Lower leg skin (tissue), 4 donors: ENCODE results near the gene NR2F1. TPM values are rescaled to one million over a fixed set of nuclear protein-coding genes. Genes with fewer than 3 reads are reported as not detected.

Experiments
- DNase-seq, 2 donors: peaks; one replicate each; pipeline ENCODE4 v3.0.0-alpha.2; 2019; ENCODE audit warnings: low spot score in 2 of 2
- H3K4me3 ChIP-seq: fragments of 200-600 bp; sonication (generic); 2 replicates; pipeline ENCODE4 v1.5.1; 2017; ENCODE audit warnings: mild to moderate bottlenecking, low read depth; ENCODE audit not compliant: poor library complexity, severe bottlenecking
- CTCF ChIP-seq, 3 donors: fragments of 450-650 bp; IDR thresholded peaks; one replicate each; pipeline ENCODE4 v1.5.1; 2016; ENCODE audit warnings: antibody characterized with exemption in 3 of 3, mild to moderate bottlenecking in 3 of 3, moderate library complexity in 2 of 3
- POLR2A ChIP-seq, 2 donors: fragments of 450-650 bp; IDR thresholded peaks; one replicate each; pipeline ENCODE4 v1.6.1; 2016 to 2017; ENCODE audit warnings: antibody characterized with exemption in 2 of 2, mild to moderate bottlenecking in 1 of 2, moderate library complexity in 1 of 2
- WGBS, 2 donors: methylation state at CpG; one replicate each; pipeline ENCODE4 v1.1.5; 2018; 5-methylcytosine and 5-hydroxymethylcytosine counted together
- intact Hi-C: fragments of 100-400 bp; cut with DNase I; formaldehyde crosslinking; loops from one replicate; pipeline ENCODE4 v1.15.0; 2023; ENCODE audit warnings: low total_unique reads
- total RNA-seq, 4 donors: library from RNA; depleted of rRNA; stranded (reverse); fragments of >200 nt; gene quantifications; one replicate each; pipeline ENCODE4 v1.1.0, GENCODE V29; 2016

The NR2F1 gene
- total RNA-seq, 4 donors from 2014 or later, result 0.72 to 5.9 (median 2.7) TPM

GRCh38 chr5:93606382-93606752 is 23.3 kb downstream of the NR2F1 start:
- intact Hi-C loops, result no loop called here
- no peak for TF ChIP-seq CTCF (IDR thresholded peaks at IDR 0.05)
- no peak for TF ChIP-seq POLR2A (IDR thresholded peaks at IDR 0.05)
- DNase-seq, result no peak
- H3K4me3 ChIP-seq, result no peak overlapping the region

DNA sequence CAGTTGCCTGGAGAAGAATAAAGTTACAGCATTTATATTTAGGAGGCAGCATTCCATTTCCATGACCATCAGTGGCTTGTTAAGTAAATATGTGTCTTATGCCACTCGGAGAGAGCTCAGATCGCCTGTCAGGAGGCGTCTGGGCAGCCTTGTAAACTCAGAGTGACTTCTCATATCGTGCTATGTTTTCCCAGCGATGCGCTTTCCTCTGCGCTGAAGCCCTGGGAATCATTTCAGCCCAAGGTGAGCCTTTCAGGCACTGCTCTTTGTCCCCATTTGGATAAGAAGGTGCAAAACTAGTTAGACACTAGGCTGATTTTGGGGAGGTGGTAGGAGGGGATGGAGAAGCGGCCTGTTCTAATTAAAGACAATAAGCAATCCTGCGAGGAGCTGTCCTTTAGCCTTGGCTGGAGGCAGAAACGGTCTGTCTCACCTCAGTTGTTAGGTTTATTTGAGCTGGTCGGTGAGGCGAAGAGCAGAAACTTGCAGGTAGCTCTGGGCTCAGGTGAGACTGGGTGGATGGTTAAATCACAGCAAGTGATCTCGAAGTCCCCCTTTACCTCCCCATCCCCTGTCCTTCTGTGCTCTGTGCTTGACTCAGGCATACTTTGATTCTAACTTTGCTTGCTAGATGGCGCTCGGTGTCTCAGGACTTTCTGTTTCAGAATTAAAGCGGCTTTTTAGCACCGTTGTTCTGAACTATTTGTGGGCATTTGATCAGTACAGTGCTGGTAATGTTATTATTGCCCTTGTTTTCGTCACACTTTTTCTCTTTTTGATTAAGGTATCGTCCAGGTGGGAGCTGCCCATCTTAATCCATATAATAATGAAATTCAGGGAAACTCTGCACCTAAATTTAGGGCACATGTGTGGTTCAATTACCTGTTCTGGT is 24.6 kb downstream of the NR2F1 start:
- no peak for DNase-seq
- H3K4me3 ChIP-seq, result no peak overlapping the region
- WGBS, 2 donors, result 9 to 10% methylated on average over 19 of the region's 19 CpGs
- TF ChIP-seq POLR2A (IDR thresholded peaks at IDR 0.05) (no peak), CTCF (IDR thresholded peaks at IDR 0.05) (no peak)
- intact Hi-C loops, result no loop called here

GRCh38 chr5:93608855-93609254 is 25.8 kb downstream of the NR2F1 start:
- intact Hi-C loops, result no loop called here
- H3K4me3 ChIP-seq, result no peak overlapping the region

GRCh38 chr5:93609762-93610161 is 26.7 kb downstream of the NR2F1 start:
- intact Hi-C loops, result no loop called here
- H3K4me3 ChIP-seq, result no peak overlapping the region
- WGBS, 2 donors, result 11 to 16% methylated on average over 7 of the region's 7 CpGs
- DNase-seq, result no peak
- TF ChIP-seq CTCF (IDR thresholded peaks at IDR 0.05) (no peak), POLR2A (IDR thresholded peaks at IDR 0.05) (no peak)

More at GRCh38 chr5:93608855-93609254, 25.8 kb downstream of the NR2F1 start:
- no peak for DNase-seq
- WGBS, 2 donors, result 17 to 23% methylated on average over 4 of the region's 4 CpGs
- TF ChIP-seq POLR2A (IDR thresholded peaks at IDR 0.05) (no peak), CTCF (IDR thresholded peaks at IDR 0.05) (no peak)

- no peak for DNase-seq
- no peak overlapping the region for H3K4me3 ChIP-seq
- intact Hi-C loops, result no loop called here
- WGBS, 2 donors, result 18 to 19% methylated on average over 17 of the region's 17 CpGs
- TF ChIP-seq CTCF (IDR thresholded peaks at IDR 0.05), result no peak
- no peak for TF ChIP-seq POLR2A (IDR thresholded peaks at IDR 0.05)
Observed at GRCh38 chr5:93610581-93611272, 27.7 kb downstream of the NR2F1 start.
